Smooth muscle cell of the brain vasculature (primary cell): ENCODE results near the gene AQP9.
"Not testable (repeated sequence)": the region's sequence is repeated elsewhere in the genome, so short reads cannot be mapped to it uniquely, and the experiment has no call there.

Source experiments
- DNase-seq: peaks from one replicate; pipeline ENCODE4 v3.0.0-alpha.2; 2012; ENCODE audit warnings: low read depth, low spot score

Gene AQP9

DNA sequence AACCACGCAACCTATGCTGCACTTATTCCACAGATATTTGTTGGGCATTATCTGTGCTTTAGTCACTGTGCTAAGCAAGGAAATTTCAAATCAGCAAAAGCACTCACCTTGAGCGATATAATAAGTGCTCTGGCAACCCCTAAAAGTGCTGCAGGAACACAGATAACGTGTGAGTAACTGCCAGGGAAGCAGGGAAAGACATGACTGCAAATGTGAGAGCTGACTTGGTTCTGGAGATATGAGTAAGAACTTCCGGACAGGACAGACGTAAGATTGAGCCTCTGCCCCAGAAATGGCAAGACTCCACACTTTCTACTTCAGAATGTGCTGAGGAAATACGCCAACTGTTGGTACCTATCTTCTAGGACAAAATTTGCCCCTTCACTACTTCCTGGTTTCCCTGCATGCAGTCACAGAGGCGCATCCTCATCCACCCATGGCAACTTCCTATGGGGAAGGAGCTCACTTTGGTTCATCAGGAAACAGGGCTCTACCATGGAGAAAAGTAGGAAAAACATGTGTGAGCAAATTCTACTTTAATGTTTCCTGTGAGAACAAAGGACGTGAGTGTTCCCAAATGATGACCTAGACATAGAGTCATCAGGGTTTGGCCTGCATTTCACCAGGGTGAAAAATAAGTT, 41.7 kb downstream of the AQP9 start:
- DNase-seq = no peak

DNA sequence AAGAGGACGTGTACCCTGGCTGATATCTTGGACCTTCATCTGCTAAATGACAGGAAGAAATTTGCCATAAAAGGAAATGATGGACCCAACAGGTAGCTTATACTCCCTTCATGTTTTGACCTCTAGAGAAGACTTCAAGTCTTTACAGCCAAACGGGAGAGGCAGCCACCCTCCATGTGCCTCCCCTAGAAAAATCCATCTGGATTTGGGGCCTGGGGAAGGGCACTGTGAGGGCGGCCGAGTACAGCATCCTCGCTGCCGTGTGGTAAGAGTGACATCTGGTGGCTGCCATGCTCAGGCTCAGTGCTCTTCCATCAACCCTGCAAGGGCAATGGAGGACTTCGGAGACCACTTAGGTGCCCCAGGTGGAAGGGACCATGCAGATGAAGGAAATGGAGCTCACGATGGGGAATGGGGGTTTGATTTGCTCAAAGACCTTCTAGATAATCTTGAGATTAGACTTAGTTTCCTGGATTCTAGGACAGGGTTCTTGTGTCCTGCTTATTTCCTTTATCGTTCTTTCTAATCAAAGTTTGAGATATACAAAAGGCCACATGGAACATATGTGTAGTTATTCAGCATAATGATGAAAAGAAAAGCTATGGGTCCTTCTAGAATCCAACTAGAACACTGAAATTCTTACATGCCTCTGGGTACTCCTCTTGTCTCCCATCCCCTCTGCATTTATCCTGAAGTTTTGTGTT, 44.4 kb downstream of the AQP9 start:
- no peak for DNase-seq

DNA sequence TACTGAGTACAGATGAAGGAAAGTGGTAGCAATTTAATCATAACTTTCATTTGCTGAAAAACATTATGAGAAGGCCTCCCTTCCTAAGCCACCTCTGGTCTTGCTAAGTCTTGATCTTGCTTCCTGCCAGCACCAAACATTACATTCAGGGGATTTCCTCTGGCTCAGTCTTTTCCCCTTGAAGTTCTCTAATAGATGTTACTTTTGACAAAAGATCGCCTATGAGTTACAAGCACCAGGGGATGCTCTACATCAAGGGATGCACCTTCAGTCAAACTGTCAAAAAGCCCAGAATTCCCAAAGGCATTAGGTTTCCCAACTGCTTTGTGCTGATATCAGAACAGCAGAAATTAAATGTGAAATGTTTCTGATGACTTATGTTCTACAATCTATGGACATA, 47.3 kb downstream of the AQP9 start:
- no peak for DNase-seq

DNA sequence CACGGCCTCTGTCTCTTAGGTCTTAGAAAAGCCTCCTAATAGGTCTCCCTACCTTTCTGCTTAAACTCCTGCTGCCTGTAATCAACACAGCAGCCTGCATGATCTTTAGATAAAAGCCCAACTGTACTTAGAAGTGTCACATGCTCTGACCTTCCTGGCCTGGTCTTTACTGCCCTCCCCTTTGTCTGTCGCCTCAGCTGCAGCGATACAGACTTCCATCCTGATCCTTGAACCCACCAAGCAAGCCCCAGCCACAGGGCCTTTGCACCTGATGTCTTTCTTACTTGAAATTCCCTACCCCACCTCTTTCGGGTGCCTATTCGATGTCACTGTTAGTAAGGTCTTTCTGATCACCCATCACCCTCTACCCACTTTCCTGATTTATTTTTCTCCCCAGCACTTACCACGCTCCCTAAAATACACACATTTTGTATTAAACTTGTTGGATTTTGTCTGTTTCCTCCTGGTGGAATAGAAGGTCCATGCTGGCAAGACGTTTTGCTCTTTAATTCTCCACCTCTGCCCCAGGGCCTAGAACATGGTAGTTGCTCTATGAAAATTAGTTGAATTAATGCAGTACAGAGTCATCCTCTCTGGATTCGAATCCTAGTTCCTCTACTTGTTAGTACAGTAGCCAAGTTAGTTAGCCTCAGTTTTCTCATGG, 51.1 kb downstream of the AQP9 start:
- no peak for DNase-seq

DNA sequence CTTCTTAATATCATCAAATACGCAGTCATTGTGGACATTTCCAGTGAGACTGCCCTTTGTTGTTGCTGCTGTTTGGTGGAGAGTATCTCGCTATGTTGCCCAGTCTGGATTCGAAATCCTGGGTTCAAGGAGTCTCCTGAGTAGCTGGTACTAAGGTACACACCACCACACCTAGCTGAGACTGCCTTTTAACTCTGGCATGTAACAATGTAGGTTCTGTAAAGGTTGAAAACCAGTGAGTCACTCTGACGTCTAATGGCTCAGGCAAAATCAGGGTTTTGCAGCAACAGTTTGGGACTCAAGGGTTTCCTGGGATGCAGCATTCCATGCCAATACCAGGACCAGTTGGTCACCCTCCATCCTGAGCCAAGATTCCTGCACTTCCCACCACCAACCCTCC, 52.2 kb downstream of the AQP9 start:
- no peak for DNase-seq

DNA sequence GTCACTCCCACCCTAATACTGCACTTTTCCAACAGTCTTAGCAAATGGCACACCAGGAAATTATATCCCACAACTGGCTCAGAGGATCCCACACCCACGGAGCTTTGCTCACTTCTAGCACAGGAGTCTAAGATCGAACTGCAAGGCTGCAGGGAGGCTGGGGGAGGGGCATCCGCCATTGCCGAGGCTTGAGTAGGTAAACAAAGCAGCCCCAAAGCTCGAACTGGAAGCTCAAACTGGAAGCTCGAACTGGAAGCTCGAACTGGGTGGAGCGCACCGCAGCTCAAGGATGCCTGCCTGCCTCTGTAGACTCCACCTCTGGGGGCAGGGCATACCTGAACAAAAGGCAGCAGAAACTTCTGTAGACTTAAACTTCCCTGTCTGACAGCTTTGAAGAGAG, 55.5 kb downstream of the AQP9 start:
- not testable (repeated sequence) for DNase-seq

DNA sequence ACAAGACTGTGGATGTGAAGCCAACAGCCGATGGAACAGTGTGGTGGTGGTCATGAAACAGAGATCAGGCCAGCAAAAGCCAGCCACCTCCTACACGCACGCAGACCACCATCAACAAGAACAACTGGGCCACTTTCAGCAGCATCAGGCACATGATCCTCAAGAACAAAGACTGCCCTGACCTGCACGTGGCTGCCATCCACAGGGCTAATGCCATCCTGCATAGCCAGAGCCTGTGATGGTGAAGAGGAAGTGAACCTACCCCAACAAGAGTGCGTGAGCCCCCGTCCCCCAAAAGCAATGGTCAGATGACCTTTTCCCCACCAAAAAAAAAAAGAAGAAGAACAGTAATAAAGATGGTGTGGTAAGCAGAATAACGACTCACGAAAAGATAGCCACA, 62.6 kb downstream of the AQP9 start:
- DNase-seq = no peak

DNA sequence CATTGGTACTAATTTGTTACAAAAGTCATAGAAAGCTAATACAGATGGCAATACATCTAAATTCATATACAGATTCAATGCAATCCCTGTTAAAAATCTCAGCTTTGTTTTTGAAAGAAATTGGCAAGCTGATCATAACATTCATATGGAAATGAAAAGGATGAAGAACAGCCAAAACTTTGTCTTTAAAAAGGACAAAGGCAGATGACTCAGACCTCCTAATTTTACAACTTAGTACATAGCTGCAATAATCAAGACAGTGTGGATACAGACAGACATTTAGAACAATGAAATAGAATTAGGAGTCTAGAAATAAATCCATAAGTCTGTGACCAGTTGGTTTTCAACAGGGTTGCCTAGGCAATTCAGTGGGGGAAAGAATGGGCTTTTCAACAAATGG, 63.3 kb downstream of the AQP9 start:
- no peak for DNase-seq

DNA sequence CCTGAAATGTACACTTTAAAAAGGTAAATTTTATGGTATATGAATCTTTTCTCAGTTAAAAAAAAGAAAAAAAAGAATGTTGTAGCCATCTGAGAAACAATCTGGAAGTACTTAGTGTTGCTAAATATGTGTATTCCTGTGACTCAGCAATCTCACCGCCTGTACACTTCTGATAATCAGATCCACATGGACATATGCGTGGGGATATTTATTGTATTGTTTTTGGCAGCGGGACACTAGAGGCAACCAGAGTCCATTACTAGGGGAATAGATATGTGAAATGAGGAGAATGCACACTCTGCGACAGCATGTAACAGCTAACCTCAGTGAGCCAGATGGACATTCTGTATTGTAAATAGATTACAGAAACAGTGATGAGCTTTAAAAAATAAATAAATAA, 65.4 kb downstream of the AQP9 start:
- DNase-seq = peak; percentile 80

DNA sequence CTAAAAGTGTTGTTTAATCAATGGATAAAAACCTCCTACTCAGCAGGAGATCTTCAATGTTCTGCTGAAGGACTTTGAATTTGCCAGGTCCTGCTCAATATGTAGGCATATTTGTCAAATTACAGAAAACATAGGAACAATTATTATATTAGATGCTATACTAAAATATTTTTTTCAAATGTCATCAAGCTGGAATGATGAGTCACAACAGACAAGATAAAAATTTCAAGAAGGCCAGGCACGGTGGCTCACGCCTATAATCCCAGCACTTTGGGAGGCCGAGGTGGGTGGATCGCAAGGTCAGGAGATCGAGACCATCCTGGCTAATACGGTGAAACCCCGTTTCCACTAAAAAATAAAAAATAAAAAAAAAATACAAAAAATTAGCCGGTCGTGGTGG, 68.0 kb downstream of the AQP9 start:
- no peak for DNase-seq

DNA sequence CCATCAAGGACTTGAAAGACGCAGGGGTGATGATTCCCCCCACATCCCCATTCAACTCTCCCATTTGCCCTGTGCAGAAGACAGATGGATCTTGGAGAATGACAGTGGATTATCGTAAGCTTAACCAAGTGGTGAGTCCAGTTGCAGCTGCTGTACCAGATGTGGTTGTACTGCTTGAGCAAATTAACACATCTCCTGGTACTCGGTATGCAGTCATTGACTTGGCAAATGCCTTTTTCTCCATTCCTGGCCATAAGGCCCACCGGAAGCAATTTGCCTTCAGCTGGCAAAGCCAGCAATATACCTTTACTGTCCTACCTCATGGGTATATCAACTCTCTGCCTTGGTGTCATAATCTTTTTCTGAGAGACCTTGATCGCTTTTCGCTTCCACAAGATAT, 70.0 kb downstream of the AQP9 start:
- not testable (repeated sequence) for DNase-seq

DNA sequence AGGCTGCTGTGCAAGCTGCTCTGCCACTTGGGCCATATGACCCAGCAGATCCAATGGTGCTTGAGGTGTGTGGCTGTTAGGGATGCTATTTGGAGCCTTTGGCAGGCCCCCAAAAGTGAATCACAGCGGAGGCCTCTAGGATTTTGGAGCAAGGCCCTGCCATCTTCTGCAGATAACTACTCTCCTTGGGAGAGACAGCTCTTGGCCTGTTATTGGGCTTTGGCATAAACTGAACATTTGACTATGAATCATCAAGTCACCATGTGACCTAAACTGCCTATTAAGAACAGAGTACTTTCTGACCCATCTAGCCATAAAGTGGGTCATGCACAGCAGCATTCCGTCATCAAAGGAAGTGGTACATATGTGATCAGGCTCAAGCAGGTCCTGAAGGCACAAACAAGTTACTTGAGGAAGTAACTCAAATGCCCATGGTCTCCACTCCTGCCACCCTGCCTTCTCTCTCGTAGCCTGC, 70.9 kb downstream of the AQP9 start:
- not testable (repeated sequence) for DNase-seq

DNA sequence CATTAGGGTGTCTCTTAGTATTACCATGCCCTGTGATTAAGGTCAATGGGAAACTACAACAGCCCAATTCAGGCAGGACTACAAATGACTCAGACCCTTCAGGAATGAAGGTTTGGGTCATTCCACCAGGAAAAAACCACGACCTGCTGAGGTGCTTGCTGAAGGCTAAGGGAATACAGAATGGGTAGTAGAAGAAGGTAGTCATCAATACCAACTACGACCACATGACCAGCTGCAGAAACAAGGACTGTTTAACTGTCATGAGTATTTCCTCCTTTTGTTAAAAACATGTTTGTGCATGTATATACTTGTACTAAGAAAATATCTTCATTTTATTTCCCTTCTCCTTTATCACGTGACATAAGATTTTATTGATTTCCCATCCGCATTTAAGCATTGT, 71.8 kb downstream of the AQP9 start:
- DNase-seq = not testable (repeated sequence)

DNA sequence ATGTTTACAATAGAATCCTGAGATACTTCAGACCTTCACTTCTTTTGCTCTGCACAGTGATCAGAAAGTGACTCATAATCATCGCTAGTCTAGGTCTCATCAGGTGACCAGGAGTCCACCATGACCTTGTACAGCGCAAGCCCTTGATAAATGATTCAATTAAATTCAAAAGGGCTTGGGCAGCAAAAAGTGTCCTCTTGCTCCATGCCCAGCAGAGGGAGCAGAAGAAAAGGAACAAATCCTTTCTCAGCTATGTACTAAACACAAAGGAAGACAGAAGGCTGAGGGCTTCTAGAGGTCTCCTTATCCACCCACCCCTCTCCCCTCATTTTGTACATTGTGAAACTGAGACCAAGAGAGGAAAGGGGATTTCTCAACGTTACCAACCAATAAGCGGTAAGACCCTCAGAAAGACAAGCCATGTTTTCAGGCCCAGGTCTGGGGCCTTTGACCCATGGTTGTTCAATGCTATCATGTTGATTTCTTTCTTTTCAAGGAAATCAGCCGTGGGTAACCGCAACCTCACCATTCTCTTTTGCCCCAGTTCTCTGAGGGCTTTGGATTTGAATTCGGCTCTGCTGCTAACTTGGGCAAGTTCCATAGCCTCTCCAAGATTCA, 74.8 kb downstream of the AQP9 start:
- no peak for DNase-seq

DNA sequence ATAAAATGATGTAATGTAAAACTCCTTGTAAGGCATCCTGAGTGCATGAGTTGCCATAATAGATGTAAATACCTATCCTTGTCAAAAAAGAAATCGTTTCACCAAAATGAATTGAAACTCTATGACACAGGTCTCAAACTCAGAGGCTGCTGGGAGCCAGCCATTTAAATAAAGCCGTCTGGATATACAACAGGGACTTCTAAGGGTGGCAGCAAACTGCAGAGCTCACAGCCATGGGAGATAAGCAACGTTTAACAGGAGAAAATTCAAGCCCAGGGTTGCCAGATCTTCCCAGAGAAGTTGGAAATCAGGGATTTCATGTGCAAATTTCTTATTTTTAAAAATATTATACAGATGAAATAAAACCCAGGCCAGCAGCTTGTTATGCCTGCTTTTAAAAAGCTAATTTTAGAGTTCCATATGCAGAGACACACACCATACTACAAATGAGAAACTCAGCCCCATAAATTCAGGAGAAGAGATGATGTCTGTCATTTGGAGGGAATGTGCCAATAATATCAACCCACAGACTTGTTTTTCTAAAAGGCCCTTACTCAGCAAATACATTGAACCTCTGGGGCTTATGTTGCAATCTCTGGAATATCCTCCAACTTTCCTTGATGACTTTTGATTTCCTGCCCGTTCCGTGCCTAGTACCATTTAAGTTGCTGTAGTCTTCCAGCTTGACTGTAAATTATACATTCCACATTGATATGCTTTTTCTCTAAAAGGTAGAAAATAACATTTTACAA, 75.6 kb downstream of the AQP9 start:
- no peak for DNase-seq

DNA sequence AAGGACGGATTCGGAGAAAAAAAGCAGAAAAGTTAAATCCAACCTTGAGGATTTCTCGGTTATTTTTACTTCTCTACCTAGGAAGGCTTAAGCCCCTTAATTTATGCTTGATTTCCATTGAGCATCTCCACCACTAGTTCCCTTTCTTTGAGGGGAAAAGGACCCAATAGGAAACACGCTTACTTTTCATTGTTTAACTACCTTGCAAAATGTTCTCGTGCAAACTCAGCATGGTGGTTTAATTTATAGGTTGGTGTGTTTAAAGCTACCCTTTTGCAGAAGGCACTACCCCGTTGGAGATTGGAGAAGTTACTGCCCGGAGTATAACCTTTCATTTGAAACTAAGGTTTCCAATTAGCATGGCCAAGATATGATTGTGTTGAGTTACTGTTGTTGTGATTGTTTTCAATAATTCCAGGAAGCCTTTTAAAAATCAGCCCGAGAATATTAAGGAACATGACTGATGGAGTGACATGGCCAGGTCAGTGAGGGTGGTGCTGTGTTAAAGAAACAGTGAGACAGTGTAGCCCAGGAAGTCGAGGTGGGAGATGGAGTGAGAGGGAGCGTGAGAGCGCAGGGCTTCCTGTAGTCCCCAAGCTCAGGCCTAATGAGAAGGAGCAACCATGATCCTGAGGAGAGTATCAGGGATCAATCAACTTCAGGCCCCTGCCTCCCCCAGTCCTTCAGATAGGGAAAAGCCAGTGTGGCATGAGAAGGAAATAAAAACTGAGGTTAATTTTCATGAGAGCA, 76.6 kb downstream of the AQP9 start:
- no peak for DNase-seq

DNA sequence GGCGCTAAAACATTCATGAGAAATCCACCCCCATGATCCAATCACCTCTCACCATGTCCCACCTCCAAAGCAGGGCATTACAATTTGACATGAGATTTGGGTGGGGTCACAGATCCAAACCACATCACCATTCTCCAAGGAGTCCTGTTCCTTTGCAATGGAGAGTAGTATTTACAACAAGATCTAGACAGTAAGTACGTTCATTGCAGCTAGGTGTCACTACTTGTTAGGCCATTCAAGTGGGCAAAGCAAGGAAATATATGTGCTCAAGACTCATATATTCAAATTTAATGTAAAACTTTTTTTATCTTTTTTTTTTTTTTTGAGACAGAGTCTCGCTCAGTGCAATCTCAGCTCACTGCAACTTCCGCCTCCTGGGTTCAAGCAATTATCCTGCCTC, 79.3 kb downstream of the AQP9 start:
- DNase-seq = no peak

DNA sequence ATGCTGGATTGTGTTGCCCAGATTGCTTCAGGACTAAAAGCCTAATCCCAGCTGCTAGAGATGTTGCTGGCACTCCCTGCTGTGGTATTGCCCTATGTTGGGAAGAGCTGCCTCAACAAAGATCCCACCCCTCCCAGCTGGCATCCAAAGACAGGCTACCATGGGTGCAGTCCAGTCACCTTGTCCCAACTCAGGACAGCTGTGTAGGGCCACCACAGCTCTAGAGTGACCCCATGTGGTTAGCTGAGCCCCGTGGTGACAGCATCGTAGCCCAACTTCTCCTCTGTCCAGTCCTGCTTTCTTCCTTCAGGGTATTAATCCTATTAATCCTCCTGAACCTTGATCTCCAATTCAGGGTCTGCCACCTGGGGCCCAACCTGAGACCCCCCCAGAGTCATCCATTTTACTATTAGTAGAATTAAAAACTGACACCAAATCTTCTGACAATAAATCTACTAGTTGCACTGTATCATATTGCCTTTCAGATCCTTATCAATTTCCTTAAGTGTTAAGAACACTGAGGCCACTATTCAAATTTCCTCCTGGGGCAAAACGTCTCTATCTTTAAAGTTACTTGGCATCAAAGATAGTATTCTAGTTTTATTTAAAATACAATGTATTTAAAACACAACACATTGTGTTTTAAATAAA, 83.5 kb downstream of the AQP9 start:
- no peak for DNase-seq

DNA sequence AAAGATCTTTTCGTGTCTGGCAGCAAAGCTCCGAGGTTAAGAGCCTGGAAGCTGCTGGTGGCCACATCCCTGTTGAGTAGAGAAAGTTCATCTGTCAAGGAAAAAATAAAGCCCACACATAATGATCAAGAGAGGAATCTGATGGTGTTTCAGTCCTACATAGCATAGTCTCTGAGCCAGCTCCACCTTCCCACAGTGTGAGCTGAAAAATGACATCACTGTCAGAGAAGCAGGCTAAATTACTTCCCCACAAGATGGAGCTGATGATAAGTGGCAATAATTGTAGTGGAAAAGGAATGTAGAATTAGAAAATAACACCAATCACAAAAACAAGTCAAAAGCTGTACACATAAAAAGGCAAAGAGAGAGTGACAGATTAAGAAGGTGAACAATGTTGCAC, 84.5 kb downstream of the AQP9 start:
- no peak for DNase-seq

DNA sequence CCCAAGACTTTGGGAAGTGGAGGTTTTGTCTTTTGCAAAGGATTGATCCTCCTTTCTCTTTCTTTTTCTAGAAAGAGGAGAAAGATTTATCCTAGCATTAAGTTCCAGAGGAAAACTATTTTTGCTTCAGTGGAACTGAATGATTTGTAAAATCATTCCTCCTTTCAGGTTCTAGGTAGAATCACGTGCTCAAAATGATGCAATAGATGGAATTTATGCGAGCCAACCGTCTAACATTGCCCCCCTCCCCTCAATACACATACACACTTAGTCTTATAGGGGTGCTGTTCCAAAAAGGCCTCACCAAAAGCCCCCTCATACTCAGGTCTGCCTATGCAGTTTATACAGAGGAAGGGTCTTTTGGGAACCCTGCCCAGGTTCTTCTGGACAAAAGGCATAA, 85.3 kb downstream of the AQP9 start:
- no peak for DNase-seq

DNA sequence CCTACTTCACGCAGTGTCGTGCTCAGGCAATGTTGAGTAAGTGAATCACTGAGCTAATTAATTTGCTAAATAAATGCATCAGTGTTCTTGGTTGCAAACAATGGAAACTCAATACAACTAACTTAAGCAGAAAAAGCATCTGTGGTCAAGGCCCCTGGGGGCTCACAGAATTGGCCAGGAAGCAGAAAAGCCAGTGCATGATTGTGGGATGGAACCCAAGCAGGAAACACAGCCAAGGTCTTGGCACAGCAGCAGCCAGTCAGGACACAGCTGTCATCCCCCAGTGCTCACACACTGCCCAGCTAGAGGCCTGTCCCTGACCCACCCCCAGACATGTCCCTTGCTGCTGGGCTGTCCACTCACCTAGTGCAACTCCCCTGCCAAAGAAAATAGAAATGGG, 85.9 kb downstream of the AQP9 start:
- DNase-seq = no peak
